Right lobe of liver (tissue), 6 donors: ENCODE results near the gene GP5. TPM values are rescaled to one million over a fixed set of nuclear protein-coding genes. Genes with fewer than 3 reads are reported as not detected.

Experiments used
- ATAC-seq, 4 donors: fragments of 200-7000 bp; cut with Tn5 transposase; one replicate each; pipeline ENCODE4 v1.9.1; 2020; ENCODE audit warnings: mild to moderate bottlenecking in 4 of 4, moderate library complexity in 4 of 4
- DNase-seq, 3 donors: peaks; one replicate each; pipeline ENCODE4 v3.0.0-alpha.2; 2020
- H3K27ac ChIP-seq, 3 donors: fragments of 200-600 bp; one replicate each; pipeline ENCODE4 v1.8.0; 2022
- H3K27me3 ChIP-seq, 2 donors: fragments of 200-600 bp; one replicate each; pipeline ENCODE4 v1.8.0; 2022
- H3K36me3 ChIP-seq, 4 donors: fragments of 200-600 bp; sonication (generic) in 1 of 4; one replicate each; pipeline versions ENCODE4 v1.5.1 to v1.8.0; 2017 to 2022; ENCODE audit warnings: control low read depth in 1 of 4
- H3K4me1 ChIP-seq, 4 donors: fragments of 200-600 bp; sonication (generic) in 1 of 4; one replicate each; pipeline versions ENCODE4 v1.5.1 to v1.8.0; 2017 to 2022; ENCODE audit warnings: control low read depth in 1 of 4
- H3K4me3 ChIP-seq, 3 donors: fragments of 200-600 bp; one replicate each; pipeline ENCODE4 v1.8.0; 2022
- H3K9me3 ChIP-seq, 4 donors: fragments of 200-600 bp; sonication (generic) in 1 of 4; one replicate each; pipeline versions ENCODE4 v1.5.1 to v1.8.0; 2017 to 2022; ENCODE audit warnings: control low read depth in 1 of 4
- POLR2A ChIP-seq: fragments of 450-650 bp; IDR thresholded peaks from one replicate; pipeline ENCODE4 v1.6.1; 2017; ENCODE audit warnings: antibody characterized with exemption, mild to moderate bottlenecking
- WGBS: methylation state at CpG from one replicate; pipeline ENCODE4 v1.1.6; 2018; ENCODE audit warnings: low coverage, low lambda C conversion rate; ENCODE audit not compliant: insufficient coverage; ENCODE audit errors: missing lambda C conversion rate; 5-methylcytosine and 5-hydroxymethylcytosine counted together
- intact Hi-C, 2 donors: fragments of 100-400 bp; cut with DNase I; formaldehyde crosslinking; loops; one replicate each; pipeline versions ENCODE4 v1.11.2 to v1.14.1; 2022
- total RNA-seq, 6 experiments: library from RNA; depleted of rRNA in 2 of 6; stranded (reverse); fragments of >200 nt in 2 of 6; fragmentation: NEBNext Ultra II Directional in 3 of 6; extraction: Animal tissue kit (Norgen Biotek cat#: 25700) in 3 of 6; gene quantifications; one replicate each; pipeline versions ENCODE4 v1.1.0 to v1.2.4, GENCODE V29; 2016 to 2023
- TF ChIP-seq, protein P1 (sequence below), 4 donors: fragments of 200-600 bp in 3 of 4; fragments of 450-650 bp in 1 of 4; IDR thresholded peaks; one replicate each; pipeline versions ENCODE4 v1.5.1 to v1.8.0; 2016 to 2022; ENCODE audit warnings: antibody characterized with exemption in 4 of 4, mild to moderate bottlenecking in 2 of 4
- donor health status: DM: no; HTN: yes; CAD: no.
- donor health status: DM: no; HTN: no; CAD: no.
- donor health status: DM: no; HTN: no; CAD: no.
- donor health status: DM: no; HTN: yes; CAD: no.
- donor health status: DM: no; HTN: yes; CAD: no.

GP5 gene
- total RNA-seq, 6 experiments from 2014 or later = 0.07 to 0.23 (median 0.16) TPM; not detected in 2

DNA sequence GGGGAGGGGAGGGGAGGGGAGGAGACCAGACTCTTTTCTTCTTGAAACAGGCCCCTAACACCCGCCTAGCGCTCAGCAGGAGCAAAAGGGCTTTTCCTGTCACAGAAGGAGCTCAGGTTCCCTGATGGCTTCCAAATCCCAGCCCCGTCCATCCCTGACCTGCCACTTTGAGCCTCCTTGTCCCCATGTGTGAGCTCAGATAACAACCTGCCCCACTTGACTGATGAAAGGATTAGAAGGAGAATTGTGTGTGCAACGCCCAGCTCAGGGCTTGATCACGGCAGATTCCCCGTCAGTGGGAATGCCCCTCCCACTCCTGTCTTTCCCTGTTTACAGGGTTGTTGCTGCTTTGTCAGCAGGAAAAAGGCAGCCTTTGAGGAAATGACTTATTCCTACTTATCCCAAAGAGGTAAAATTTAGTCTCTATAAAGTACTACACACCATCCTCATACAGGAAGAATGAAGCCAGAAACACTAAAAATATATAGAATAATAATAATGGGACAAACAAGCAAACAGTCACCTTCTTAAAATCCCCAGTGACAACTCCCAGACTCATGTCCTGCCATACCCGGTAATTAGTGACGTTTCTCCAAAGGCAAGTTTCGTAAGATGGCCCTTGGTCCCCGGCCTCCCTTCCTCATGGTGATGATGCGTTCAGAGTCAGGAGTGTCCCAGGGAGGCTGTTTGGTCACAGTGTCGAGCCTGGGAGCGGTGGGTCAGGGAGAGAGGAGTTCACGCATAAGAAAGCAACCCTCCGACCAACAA is 23.4 kb downstream of the GP5 start:
- intact Hi-C loops = no loop called here
- H3K36me3 ChIP-seq = no peaks in the 10 kb centered on the region
- WGBS = 43% methylated on average over 12 of the region's 15 CpGs
- H3K27me3 ChIP-seq = no peaks in the 10 kb centered on the region
- no peaks in the 10 kb centered on the region for H3K9me3 ChIP-seq
- H3K4me3 ChIP-seq = no peak overlapping the region
- H3K4me1 ChIP-seq = no peaks in the 10 kb centered on the region
- ATAC-seq (peak; percentile 42 to 61 (median 52)), DNase-seq (no peak)
- no peak for TF ChIP-seq POLR2A
- TF ChIP-seq, protein P1, sequence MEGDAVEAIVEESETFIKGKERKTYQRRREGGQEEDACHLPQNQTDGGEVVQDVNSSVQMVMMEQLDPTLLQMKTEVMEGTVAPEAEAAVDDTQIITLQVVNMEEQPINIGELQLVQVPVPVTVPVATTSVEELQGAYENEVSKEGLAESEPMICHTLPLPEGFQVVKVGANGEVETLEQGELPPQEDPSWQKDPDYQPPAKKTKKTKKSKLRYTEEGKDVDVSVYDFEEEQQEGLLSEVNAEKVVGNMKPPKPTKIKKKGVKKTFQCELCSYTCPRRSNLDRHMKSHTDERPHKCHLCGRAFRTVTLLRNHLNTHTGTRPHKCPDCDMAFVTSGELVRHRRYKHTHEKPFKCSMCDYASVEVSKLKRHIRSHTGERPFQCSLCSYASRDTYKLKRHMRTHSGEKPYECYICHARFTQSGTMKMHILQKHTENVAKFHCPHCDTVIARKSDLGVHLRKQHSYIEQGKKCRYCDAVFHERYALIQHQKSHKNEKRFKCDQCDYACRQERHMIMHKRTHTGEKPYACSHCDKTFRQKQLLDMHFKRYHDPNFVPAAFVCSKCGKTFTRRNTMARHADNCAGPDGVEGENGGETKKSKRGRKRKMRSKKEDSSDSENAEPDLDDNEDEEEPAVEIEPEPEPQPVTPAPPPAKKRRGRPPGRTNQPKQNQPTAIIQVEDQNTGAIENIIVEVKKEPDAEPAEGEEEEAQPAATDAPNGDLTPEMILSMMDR (IDR thresholded peaks at IDR 0.05) = no peak
- H3K27ac ChIP-seq = no peak overlapping the region

DNA sequence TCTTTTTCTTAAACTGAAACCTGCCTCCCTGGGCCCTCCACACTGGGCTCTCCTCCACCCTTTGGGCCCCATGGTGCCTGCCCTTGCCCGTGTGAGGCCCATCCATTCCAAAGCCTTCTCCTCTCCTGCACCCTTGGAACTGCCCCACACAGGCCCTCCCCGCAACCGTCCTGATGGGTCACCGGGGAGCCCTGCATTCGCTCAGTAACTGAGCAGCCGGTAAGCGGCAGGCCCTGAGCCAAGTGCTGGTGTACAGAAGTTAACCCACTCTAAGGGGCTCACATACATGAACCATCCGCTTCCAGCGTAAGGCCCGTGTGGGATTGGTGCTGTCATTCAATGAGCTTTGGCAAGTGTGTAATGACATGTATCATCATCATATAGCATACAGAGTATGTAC is 24.1 kb downstream of the GP5 start:
- TF ChIP-seq POLR2A = no peak
- TF ChIP-seq, protein P1 (IDR thresholded peaks at IDR 0.05) = no peak
- intact Hi-C loops = no loop called here
- DNase-seq (no peak), ATAC-seq (no peak)
- no peak overlapping the region for H3K27ac ChIP-seq
- H3K4me1 ChIP-seq = no peaks in the 10 kb centered on the region
- no peaks in the 10 kb centered on the region for H3K36me3 ChIP-seq
- H3K27me3 ChIP-seq = no peaks in the 10 kb centered on the region
- no peaks in the 10 kb centered on the region for H3K9me3 ChIP-seq
- WGBS = 90% methylated on average over 10 of the region's 10 CpGs
- H3K4me3 ChIP-seq = no peak overlapping the region

DNA sequence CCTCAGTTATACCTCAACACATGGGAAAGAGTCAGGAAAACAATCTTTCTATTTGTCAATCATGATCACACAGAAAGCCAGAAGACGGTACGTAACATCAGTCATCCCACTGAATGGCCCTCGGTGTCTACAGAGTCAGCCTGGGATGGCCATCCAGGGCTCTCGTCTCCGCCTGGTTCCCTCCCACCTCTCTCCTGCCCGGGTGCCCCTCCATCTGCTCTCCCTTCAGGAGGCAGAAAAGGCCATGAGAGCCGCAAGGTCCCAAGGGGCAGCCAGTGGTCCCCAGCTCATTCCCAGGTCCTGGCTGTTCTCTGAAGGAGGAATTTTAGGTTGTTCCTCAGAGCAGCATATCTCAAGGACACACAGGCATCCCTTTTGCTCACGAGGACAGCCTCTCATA is 25.2 kb downstream of the GP5 start:
- TF ChIP-seq, protein P1 (IDR thresholded peaks at IDR 0.05) = no peak
- no peak for TF ChIP-seq POLR2A
- no peaks in the 10 kb centered on the region for H3K27me3 ChIP-seq
- H3K9me3 ChIP-seq = no peaks in the 10 kb centered on the region
- intact Hi-C loops = no loop called here
- H3K4me1 ChIP-seq = no peaks in the 10 kb centered on the region
- ATAC-seq (no peak), DNase-seq (no peak)
- H3K4me3 ChIP-seq = no peak overlapping the region
- H3K27ac ChIP-seq = no peak overlapping the region
- no peaks in the 10 kb centered on the region for H3K36me3 ChIP-seq
- 63% methylated on average over 5 of the region's 8 CpGs for WGBS

DNA sequence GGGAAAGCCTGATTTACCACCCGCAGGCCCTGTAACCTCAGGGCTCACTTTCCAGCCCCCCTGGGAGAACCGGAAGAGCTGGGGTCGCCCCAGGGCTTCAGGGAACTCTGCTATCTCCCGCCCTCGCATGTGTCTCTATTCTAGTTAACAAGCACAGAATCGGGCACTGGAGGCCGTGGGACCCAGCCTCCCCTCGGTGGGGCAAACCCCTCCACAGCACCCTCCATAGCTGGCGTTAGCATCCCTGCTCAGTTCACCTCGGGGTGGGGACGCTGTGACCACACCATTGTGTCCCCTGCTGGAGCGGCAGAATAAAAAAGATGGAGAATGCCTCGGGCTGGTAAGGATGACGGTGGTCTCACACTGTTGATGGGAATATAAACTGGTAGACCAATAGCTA is 26.0 kb downstream of the GP5 start:
- no peak for ATAC-seq
- no peak overlapping the region for H3K27ac ChIP-seq
- no peaks in the 10 kb centered on the region for H3K27me3 ChIP-seq
- no peak for TF ChIP-seq POLR2A
- TF ChIP-seq, protein P1 (IDR thresholded peaks at IDR 0.05) = no peak
- no peaks in the 10 kb centered on the region for H3K9me3 ChIP-seq
- no peaks in the 10 kb centered on the region for H3K36me3 ChIP-seq
- H3K4me1 ChIP-seq = no peaks in the 10 kb centered on the region
- no peak for DNase-seq
- intact Hi-C loops = no loop called here
- H3K4me3 ChIP-seq = no peak overlapping the region
- WGBS = 85% methylated on average over 7 of the region's 14 CpGs
